Limb (tissue), 2 donors: ENCODE data around the gene GNG7.

ENCODE experiments used
- DNase-seq, 2 donors: peaks; one replicate each; pipeline ENCODE4 v3.0.0-alpha.2; 2016; ENCODE audit errors: extremely low spot score in 2 of 2

GNG7 gene

GRCh38 chr19:2726904-2727639 lies 24.6 kb upstream of the GNG7 start:
- DNase-seq: no peak

GRCh38 chr19:2726160-2726855 lies 23.8 kb upstream of the GNG7 start:
- DNase-seq: no peak

GRCh38 chr19:2724148-2724557 lies 21.7 kb upstream of the GNG7 start:
- DNase-seq: no peak

- DNase-seq: no peak
Measured at GRCh38 chr19:2723747-2724146, 21.3 kb upstream of the GNG7 start.

- no peak for DNase-seq
Measured at GRCh38 chr19:2723345-2723715, 20.8 kb upstream of the GNG7 start.

GRCh38 chr19:2722541-2723344 lies 20.2 kb upstream of the GNG7 start:
- no peak for DNase-seq

- peak in 1 of 2 donors; percentile 44 for DNase-seq
Measured at GRCh38 chr19:2721570-2722540, 19.4 kb upstream of the GNG7 start.

GRCh38 chr19:2720777-2721569 lies 18.5 kb upstream of the GNG7 start, which contains the start of gene DIRAS1:
Gene DIRAS1, minus strand, starts transcription at chr19:2721372. Its CDS starts 3,566 bp downstream, at chr19:2717806.
- peak in 1 of 2 donors; percentile 65 for DNase-seq

- peak in 1 of 2 donors; percentile 47 for DNase-seq
Measured at GRCh38 chr19:2719920-2720776, 17.7 kb upstream of the GNG7 start.

GRCh38 chr19:2719232-2719735 lies 16.8 kb upstream of the GNG7 start:
- peak in 1 of 2 donors; percentile 25 for DNase-seq

GRCh38 chr19:2717638-2718541 lies 15.4 kb upstream of the GNG7 start:
- no peak for DNase-seq

- DNase-seq: no peak
Measured at GRCh38 chr19:2716722-2717637, 14.5 kb upstream of the GNG7 start.

- no peak for DNase-seq
Measured at GRCh38 chr19:2716275-2716650, 13.8 kb upstream of the GNG7 start.

- no peak for DNase-seq
Measured at GRCh38 chr19:2715470-2716274, 13.2 kb upstream of the GNG7 start.

- no peak for DNase-seq
Measured at GRCh38 chr19:2714531-2715269, 12.2 kb upstream of the GNG7 start.
